Lower lobe of right lung (tissue), 2 donors: Measurements from ENCODE around the gene GALNTL6. TPM values are rescaled to one million over a fixed set of nuclear protein-coding genes. Genes with fewer than 3 reads are reported as not detected.
A peak's percentile ranks its signal among the peaks of the same experiment; 100 is the strongest.
"Not testable (repeated sequence)": the region's sequence is repeated elsewhere in the genome, so short reads cannot be mapped to it uniquely, and the experiment has no call there.

Experiments
- ATAC-seq, 2 donors: fragments of 200-7000 bp; cut with Tn5 transposase; one replicate each; pipeline ENCODE4 v1.9.1; 2020 to 2022; ENCODE audit warnings: mild to moderate bottlenecking in 2 of 2, moderate library complexity in 2 of 2
- DNase-seq: peaks from one replicate; pipeline ENCODE4 v3.0.0-alpha.2; 2020
- H3K27ac ChIP-seq: fragments of 200-600 bp; one replicate; pipeline ENCODE4 v1.8.0; 2022
- H3K27me3 ChIP-seq: fragments of 200-600 bp; one replicate; pipeline ENCODE4 v1.8.0; 2022; ENCODE audit warnings: low read depth
- H3K36me3 ChIP-seq: fragments of 200-600 bp; one replicate; pipeline ENCODE4 v1.8.0; 2022; ENCODE audit warnings: mild to moderate bottlenecking
- H3K4me1 ChIP-seq: fragments of 200-600 bp; one replicate; pipeline ENCODE4 v1.8.0; 2022
- H3K4me3 ChIP-seq: fragments of 200-600 bp; one replicate; pipeline ENCODE4 v1.8.0; 2022; ENCODE audit warnings: mild to moderate bottlenecking
- H3K9me3 ChIP-seq: fragments of 200-600 bp; one replicate; pipeline ENCODE4 v1.8.0; 2022
- CTCF ChIP-seq: fragments of 200-600 bp; IDR thresholded peaks from one replicate; pipeline ENCODE4 v1.8.0; 2022; ENCODE audit warnings: antibody characterized with exemption, mild to moderate bottlenecking
- intact Hi-C: fragments of 100-400 bp; cut with DNase I; formaldehyde crosslinking; loops from one replicate; pipeline ENCODE4 v1.11.0; 2022
- total RNA-seq: library from RNA; stranded (reverse); fragmentation: NEBNext Ultra II Directional; extraction: Animal tissue kit (Norgen Biotek cat#: 25700); gene quantifications from one replicate; pipeline ENCODE4 v1.2.1, GENCODE V29; 2021
- donor health status: DM: no; HTN: yes; CAD: no; lungs with severe emphysema.

The GALNTL6 gene
- total RNA-seq, 1 donor from 2014 or later = not detected

- Histone ChIP-seq H3K36me3 (no peaks in the 10 kb centered on the region), H3K4me1 (no peaks in the 10 kb centered on the region), H3K27ac (no peak overlapping the region), H3K27me3 (no peaks in the 10 kb centered on the region), H3K4me3 (no peak overlapping the region), H3K9me3 (peaks cover 9% of the 10 kb centered on the region)
- intact Hi-C loops = no loop called here
- no peak for TF ChIP-seq CTCF
- ATAC-seq = peak in 1 of 2 donors; percentile 27
- DNase-seq = no peak
Measured at GRCh38 chr4:172974586-172974985, 1161.4 kb downstream of the GALNTL6 start.

- TF ChIP-seq CTCF = no peak
- ATAC-seq = no peak
- Histone ChIP-seq H3K9me3 (no peaks in the 10 kb centered on the region), H3K4me3 (no peak overlapping the region), H3K27me3 (no peaks in the 10 kb centered on the region), H3K36me3 (no peaks in the 10 kb centered on the region), H3K4me1 (no peaks in the 10 kb centered on the region), H3K27ac (no peak overlapping the region)
- DNase-seq = no peak
- intact Hi-C loops = no loop called here
Measured at GRCh38 chr4:172975651-172976229, 1162.5 kb downstream of the GALNTL6 start.

GRCh38 chr4:172977491-172978041, 1164.4 kb downstream of the GALNTL6 start:
- H3K27ac ChIP-seq, intact Hi-C loops, ATAC-seq: not testable (repeated sequence)

GRCh38 chr4:172978848-172979247, 1165.6 kb downstream of the GALNTL6 start:
- H3K27ac ChIP-seq = no peak overlapping the region
- no peak overlapping the region for H3K4me3 ChIP-seq
- no peaks in the 10 kb centered on the region for H3K27me3 ChIP-seq
- no peaks in the 10 kb centered on the region for H3K36me3 ChIP-seq
- ATAC-seq (peak; percentile 67 to 89), DNase-seq (no peak)
- no peak for TF ChIP-seq CTCF
- intact Hi-C loops = no loop called here
- no peaks in the 10 kb centered on the region for H3K9me3 ChIP-seq
- H3K4me1 ChIP-seq = no peaks in the 10 kb centered on the region

More at GRCh38 chr4:172977491-172978041, 1164.4 kb downstream of the GALNTL6 start:
- not testable (repeated sequence) for H3K27me3 ChIP-seq, H3K4me1 ChIP-seq, H3K36me3 ChIP-seq, DNase-seq, H3K9me3 ChIP-seq, H3K4me3 ChIP-seq

GRCh38 chr4:172979332-172979731, 1166.1 kb downstream of the GALNTL6 start:
- H3K4me1 ChIP-seq = no peaks in the 10 kb centered on the region
- ATAC-seq = peak in 1 of 2 donors; percentile 43
- no peak overlapping the region for H3K4me3 ChIP-seq
- no peaks in the 10 kb centered on the region for H3K27me3 ChIP-seq
- H3K36me3 ChIP-seq = no peaks in the 10 kb centered on the region
- no peak for DNase-seq
- intact Hi-C loops = no loop called here
- no peaks in the 10 kb centered on the region for H3K9me3 ChIP-seq
- no peak overlapping the region for H3K27ac ChIP-seq
- no peak for TF ChIP-seq CTCF

- Histone ChIP-seq H3K9me3 (no peaks in the 10 kb centered on the region), H3K4me1 (no peaks in the 10 kb centered on the region), H3K27me3 (no peaks in the 10 kb centered on the region), H3K4me3 (no peak overlapping the region), H3K36me3 (no peaks in the 10 kb centered on the region), H3K27ac (no peak overlapping the region)
- no peak for TF ChIP-seq CTCF
- no peak for ATAC-seq
- DNase-seq = no peak
- intact Hi-C loops = no loop called here
Measured at GRCh38 chr4:172980219-172980618, 1167.0 kb downstream of the GALNTL6 start.
